GM10248 (cell line): Measurements from ENCODE around the gene STAG3.
A peak's percentile ranks its signal among the peaks of the same experiment; 100 is the strongest.
"Not testable (repeated sequence)": the region's sequence is repeated elsewhere in the genome, so short reads cannot be mapped to it uniquely, and the experiment has no call there.

Experiments
- CTCF ChIA-PET: fragments of 300-600 bp; sonication (Branson Sonifier 250); formaldehyde crosslinking; extraction: SDS; loops from one replicate; lab custom pipeline; 2021; ENCODE audit warnings: antibody characterized with exemption; lab: Yijun Ruan, JAX
- POLR2A ChIA-PET: fragments of 350-650 bp; sonication (Branson Sonifier 250); formaldehyde crosslinking; extraction: SDS; loops from one replicate; lab custom pipeline; 2020; ENCODE audit warnings: antibody characterized with exemption; lab: Yijun Ruan, JAX
- DNase-seq: peaks from one replicate; pipeline ENCODE4 v3.0.0; 2012; ENCODE audit errors: extremely low spot score
- CTCF ChIP-seq: IDR thresholded peaks from 2 replicates; pipeline ENCODE4 v1.5.1; 2012; ENCODE audit warnings: mild to moderate bottlenecking, low read depth; ENCODE audit errors: extremely low read depth, missing control alignments, control extremely low read depth

The STAG3 gene

GRCh38 chr7:100177045-100178001, at the start of gene STAG3, which contains the start of gene GPC2:
Gene STAG3 (plus strand): TSS chr7:100177918. CDS start chr7:100180557, 2,639 bp downstream.
Gene GPC2 (minus strand): TSS chr7:100177381. CDS start chr7:100177199, 182 bp downstream.
- peak; percentile 97 for DNase-seq
- ChIA-PET CTCF (interaction anchor here (0.7 to 1.8 kb wide), 10 partner anchors 8 to 230 kb away, joined by 3 to 7 read pairs (median 4); partner anchors contain the start of gene LAMTOR4), POLR2A (no interaction called here)

GRCh38 chr7:100128637-100128963, 49.1 kb upstream of the STAG3 start:
- POLR2A ChIA-PET = no interaction called here
- TF ChIP-seq CTCF = no peak
- DNase-seq = no peak
- CTCF ChIA-PET = interaction anchor here (0.8 to 8.0 kb wide), 8 partner anchors 9 to 215 kb away, joined by 3 to 114 read pairs (median 4); partner anchors contain the start of gene LAMTOR4

More at GRCh38 chr7:100177045-100178001, at the start of gene STAG3, which contains the start of gene GPC2:
- TF ChIP-seq CTCF = no peak

GRCh38 chr7:100130220-100130607, 47.5 kb upstream of the STAG3 start:
- POLR2A ChIA-PET, DNase-seq: not testable (repeated sequence)
- CTCF ChIA-PET = interaction anchor here (0.9 to 8.0 kb wide), 21 partner anchors 7 to 320 kb away, joined by 3 to 114 read pairs (median 6); partner anchors contain the start of genes GAL3ST4, GPC2, LAMTOR4 and TRIM4

GRCh38 chr7:100130608-100131453, 46.9 kb upstream of the STAG3 start:
- ChIA-PET POLR2A (no interaction called here), CTCF (interaction anchor here (0.6 to 8.0 kb wide), 24 partner anchors 8 to 320 kb away, joined by 3 to 114 read pairs (median 6); partner anchors contain the start of genes AP4M1, GAL3ST4, GPC2 and LAMTOR4)
- TF ChIP-seq CTCF = peak; percentile 98
- peak; percentile 81 for DNase-seq

GRCh38 chr7:100132126-100132525, 45.6 kb upstream of the STAG3 start:
- ChIA-PET CTCF (interaction anchor here (0.8 to 8.0 kb wide), 34 partner anchors 9 to 427 kb away, joined by 3 to 114 read pairs (median 8); partner anchors contain the start of genes AP4M1, GAL3ST4, LAMTOR4 and MCM7), POLR2A (interaction anchor here (1.0 kb wide), 1 partner anchor 298 kb away, joined by 3 read pairs; the partner anchor contains the start of gene MEPCE)
- no peak for TF ChIP-seq CTCF
- no peak for DNase-seq

- peak; percentile 81 for DNase-seq
- peak; percentile 97 for TF ChIP-seq CTCF
- CTCF ChIA-PET = interaction anchor here (0.6 to 8.0 kb wide), 42 partner anchors 10 to 427 kb away, joined by 3 to 114 read pairs (median 4); partner anchors contain the start of genes AP4M1, GAL3ST4, LAMTOR4 and MCM7
- POLR2A ChIA-PET = interaction anchor here (1.0 kb wide), 1 partner anchor 297 kb away, joined by 3 read pairs; the partner anchor contains the start of gene MEPCE
Observed at GRCh38 chr7:100132697-100133151, 45.0 kb upstream of the STAG3 start.
